ENCODE measurements around the gene FAM236D.
"Not testable (repeated sequence)": the region's sequence is repeated elsewhere in the genome, so short reads cannot be mapped to it uniquely, and the experiment has no call there.

Gene FAM236D

GRCh38 chrX:72788142-72788541, 19.9 kb downstream of the FAM236D start:
- not testable (repeated sequence) for H3K9me3 ChIP-seq (ENCODE audit: insufficient read depth, low read depth, low read length); H3K36me3 ChIP-seq (ENCODE audit: control insufficient read depth in 1 of 2, insufficient read depth in 2 of 2, low read length in 2 of 2); H3K18ac ChIP-seq (ENCODE audit: low read length); H2BK12ac ChIP-seq (ENCODE audit: low read length); H4K12ac ChIP-seq (ENCODE audit: low read depth, low read length); H2AK5ac ChIP-seq (ENCODE audit: low read length); H3K27ac ChIP-seq (ENCODE audit: low read depth, low read length); H3K4me2 ChIP-seq (ENCODE audit: low read length); H4K91ac ChIP-seq (ENCODE audit: low read depth, low read length); H3K4me1 ChIP-seq (ENCODE audit: control insufficient read depth in 1 of 2, insufficient read depth in 2 of 2, low read length in 2 of 2); H3K79me1 ChIP-seq (ENCODE audit: low read length); H3K79me2 ChIP-seq (ENCODE audit: control insufficient read depth, insufficient read depth, low read length, poor library complexity); H3K14ac ChIP-seq (ENCODE audit: low read length); H3K9ac ChIP-seq (ENCODE audit: low read length); DNase-seq; H2BK120ac ChIP-seq (ENCODE audit: insufficient read depth, low read length, poor library complexity); H2BK5ac ChIP-seq (ENCODE audit: low read depth, low read length, poor library complexity); H4K8ac ChIP-seq (ENCODE audit: low read depth, low read length); H3K23ac ChIP-seq (ENCODE audit: low read length); H2AFZ ChIP-seq (ENCODE audit: insufficient read depth, low read length, poor library complexity); H3K4me3 ChIP-seq (ENCODE audit: low read depth, low read length); H3K27me3 ChIP-seq (ENCODE audit: insufficient read depth, low read length); H3K4ac ChIP-seq (ENCODE audit: low read depth, low read length)
- no CpG with 5 or more reads among the region's 1 CpG for WGBS (ENCODE audit: extremely low coverage, insufficient coverage, insufficient read length)

- H3K4ac ChIP-seq (ENCODE audit: low read depth, low read length); H3K18ac ChIP-seq (ENCODE audit: low read length); H3K4me1 ChIP-seq (ENCODE audit: control insufficient read depth in 1 of 2, insufficient read depth in 2 of 2, low read length in 2 of 2); H2BK120ac ChIP-seq (ENCODE audit: insufficient read depth, low read length, poor library complexity); H2AFZ ChIP-seq (ENCODE audit: insufficient read depth, low read length, poor library complexity); H3K79me2 ChIP-seq (ENCODE audit: control insufficient read depth, insufficient read depth, low read length, poor library complexity); H3K9ac ChIP-seq (ENCODE audit: low read length); DNase-seq; H3K79me1 ChIP-seq (ENCODE audit: low read length); H3K27ac ChIP-seq (ENCODE audit: low read depth, low read length); H3K27me3 ChIP-seq (ENCODE audit: insufficient read depth, low read length); H2BK5ac ChIP-seq (ENCODE audit: low read depth, low read length, poor library complexity); H2BK12ac ChIP-seq (ENCODE audit: low read length); H3K9me3 ChIP-seq (ENCODE audit: insufficient read depth, low read depth, low read length); H3K4me2 ChIP-seq (ENCODE audit: low read length); H4K91ac ChIP-seq (ENCODE audit: low read depth, low read length); H4K12ac ChIP-seq (ENCODE audit: low read depth, low read length); H3K36me3 ChIP-seq (ENCODE audit: control insufficient read depth in 1 of 2, insufficient read depth in 2 of 2, low read length in 2 of 2); H3K4me3 ChIP-seq (ENCODE audit: low read depth, low read length); H4K8ac ChIP-seq (ENCODE audit: low read depth, low read length); H3K23ac ChIP-seq (ENCODE audit: low read length); H3K14ac ChIP-seq (ENCODE audit: low read length); H2AK5ac ChIP-seq (ENCODE audit: low read length): not testable (repeated sequence)
- no CpG with 5 or more reads among the region's 6 CpGs for WGBS (ENCODE audit: extremely low coverage, insufficient coverage, insufficient read length)
Measured at GRCh38 chrX:72783964-72784363, 24.0 kb downstream of the FAM236D start.

DNA sequence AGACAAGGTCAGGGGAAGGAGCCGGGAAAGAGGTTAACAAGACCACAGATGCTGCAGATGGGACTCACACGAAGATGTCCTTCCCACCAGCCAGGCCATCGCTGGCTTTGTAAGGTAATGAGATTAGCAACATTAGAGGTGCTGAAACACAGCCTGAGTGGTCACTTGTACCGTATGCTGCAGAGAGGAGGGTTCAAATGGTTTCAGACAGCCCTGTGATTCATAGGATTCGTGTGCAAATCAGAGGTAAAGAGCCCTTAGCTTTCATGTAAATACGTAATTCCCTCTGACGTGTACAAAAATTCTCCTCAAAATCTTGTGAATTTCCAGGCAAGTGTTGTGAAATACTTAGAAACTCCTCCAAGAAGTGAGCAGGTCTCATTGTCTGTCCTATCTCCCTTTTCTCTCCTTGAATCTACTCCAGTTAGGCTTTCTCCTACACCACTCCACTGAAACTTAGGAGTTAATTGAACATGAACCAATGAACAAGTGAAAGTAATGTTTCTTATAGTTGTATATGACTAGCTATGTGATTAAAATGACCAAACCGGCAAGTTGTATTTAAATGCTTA, 24.6 kb downstream of the FAM236D start:
- not testable (repeated sequence) for H3K36me3 ChIP-seq (ENCODE audit: control insufficient read depth in 1 of 2, insufficient read depth in 2 of 2, low read length in 2 of 2); H3K27ac ChIP-seq (ENCODE audit: low read depth, low read length); H2AFZ ChIP-seq (ENCODE audit: insufficient read depth, low read length, poor library complexity); H3K14ac ChIP-seq (ENCODE audit: low read length); H4K12ac ChIP-seq (ENCODE audit: low read depth, low read length); H3K4me3 ChIP-seq (ENCODE audit: low read depth, low read length); H2AK5ac ChIP-seq (ENCODE audit: low read length); H3K9me3 ChIP-seq (ENCODE audit: insufficient read depth, low read depth, low read length); H3K79me2 ChIP-seq (ENCODE audit: control insufficient read depth, insufficient read depth, low read length, poor library complexity); H3K9ac ChIP-seq (ENCODE audit: low read length); DNase-seq; H2BK12ac ChIP-seq (ENCODE audit: low read length); H4K91ac ChIP-seq (ENCODE audit: low read depth, low read length); H3K4me2 ChIP-seq (ENCODE audit: low read length); H4K8ac ChIP-seq (ENCODE audit: low read depth, low read length); H3K23ac ChIP-seq (ENCODE audit: low read length); H2BK120ac ChIP-seq (ENCODE audit: insufficient read depth, low read length, poor library complexity); H2BK5ac ChIP-seq (ENCODE audit: low read depth, low read length, poor library complexity); H3K79me1 ChIP-seq (ENCODE audit: low read length); H3K27me3 ChIP-seq (ENCODE audit: insufficient read depth, low read length); H3K18ac ChIP-seq (ENCODE audit: low read length); H3K4ac ChIP-seq (ENCODE audit: low read depth, low read length); H3K4me1 ChIP-seq (ENCODE audit: control insufficient read depth in 1 of 2, insufficient read depth in 2 of 2, low read length in 2 of 2)
- no CpG with 5 or more reads among the region's 8 CpGs for WGBS (ENCODE audit: extremely low coverage, insufficient coverage, insufficient read length)

DNA sequence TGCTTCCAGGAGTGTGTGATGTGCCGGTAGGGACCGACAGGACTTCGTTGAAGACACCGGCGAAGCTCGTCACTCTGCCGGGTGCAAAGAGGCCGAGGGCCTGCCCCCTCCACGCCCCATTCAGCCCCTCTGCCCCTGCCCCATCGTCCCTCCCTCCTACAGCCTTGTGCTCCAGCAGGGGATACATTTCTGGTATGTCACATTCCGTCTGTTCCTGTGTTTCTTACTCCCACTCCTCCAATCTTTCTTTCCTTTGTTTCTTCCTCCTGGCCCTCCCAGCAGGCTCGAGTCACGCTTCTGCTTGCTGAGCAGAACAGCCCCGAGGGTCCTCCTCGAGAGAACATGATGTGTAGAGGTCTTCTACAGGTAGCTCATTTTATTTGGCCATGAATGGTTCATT, 25.4 kb downstream of the FAM236D start, which contains the start of gene FAM236B:
FAM236B (minus strand) TSS at position 101 of the 400 bp plus-strand sequence; CDS start at position 1, 100 bp downstream.
- H3K4me2 ChIP-seq (ENCODE audit: low read length); H3K18ac ChIP-seq (ENCODE audit: low read length); H2BK5ac ChIP-seq (ENCODE audit: low read depth, low read length, poor library complexity); H2AK5ac ChIP-seq (ENCODE audit: low read length); H3K27me3 ChIP-seq (ENCODE audit: insufficient read depth, low read length); H2AFZ ChIP-seq (ENCODE audit: insufficient read depth, low read length, poor library complexity); H4K12ac ChIP-seq (ENCODE audit: low read depth, low read length); DNase-seq; H4K91ac ChIP-seq (ENCODE audit: low read depth, low read length); H4K8ac ChIP-seq (ENCODE audit: low read depth, low read length); H3K14ac ChIP-seq (ENCODE audit: low read length); H3K4ac ChIP-seq (ENCODE audit: low read depth, low read length); H2BK120ac ChIP-seq (ENCODE audit: insufficient read depth, low read length, poor library complexity); H3K23ac ChIP-seq (ENCODE audit: low read length); H3K4me3 ChIP-seq (ENCODE audit: low read depth, low read length); H3K79me2 ChIP-seq (ENCODE audit: control insufficient read depth, insufficient read depth, low read length, poor library complexity); H3K4me1 ChIP-seq (ENCODE audit: control insufficient read depth in 1 of 2, insufficient read depth in 2 of 2, low read length in 2 of 2); H3K9me3 ChIP-seq (ENCODE audit: insufficient read depth, low read depth, low read length); H2BK12ac ChIP-seq (ENCODE audit: low read length); H3K79me1 ChIP-seq (ENCODE audit: low read length); H3K9ac ChIP-seq (ENCODE audit: low read length); H3K36me3 ChIP-seq (ENCODE audit: control insufficient read depth in 1 of 2, insufficient read depth in 2 of 2, low read length in 2 of 2); H3K27ac ChIP-seq (ENCODE audit: low read depth, low read length): not testable (repeated sequence)
- WGBS (ENCODE audit: extremely low coverage, insufficient coverage, insufficient read length), result no CpG with 5 or more reads among the region's 15 CpGs

Measured in trophoblast cell (in vitro differentiated cells and primary cell).